ENCODE data around the gene DOC2A.
"Not testable (repeated sequence)": the region's sequence is repeated elsewhere in the genome, so short reads cannot be mapped to it uniquely, and the experiment has no call there.

The DOC2A gene

GRCh38 chr16:30010844-30011713 lies at the start of gene DOC2A:
Gene DOC2A (minus strand): TSS chr16:30011027. CDS start chr16:30010222, 805 bp downstream.
- DNase-seq (ENCODE audit: low read depth in 2 of 2), result no peak

- no peak for DNase-seq (ENCODE audit: low read depth in 2 of 2)
Measured at GRCh38 chr16:30060346-30060745, 49.5 kb upstream of the DOC2A start.

- DNase-seq (ENCODE audit: low read depth in 2 of 2), result peak; percentile 34 to 45
Measured at GRCh38 chr16:30054959-30055553, 44.2 kb upstream of the DOC2A start.

- DNase-seq (ENCODE audit: low read depth in 2 of 2), result no peak
Measured at GRCh38 chr16:30054451-30054850, 43.6 kb upstream of the DOC2A start.

- no peak for DNase-seq (ENCODE audit: low read depth in 2 of 2)
Measured at GRCh38 chr16:30053376-30054015, 42.7 kb upstream of the DOC2A start.

- peak; percentile 90 to 91 for DNase-seq (ENCODE audit: low read depth in 2 of 2)
Measured at GRCh38 chr16:30052671-30053372, 42.0 kb upstream of the DOC2A start.

GRCh38 chr16:30051518-30051917 lies 40.7 kb upstream of the DOC2A start:
- no peak for DNase-seq (ENCODE audit: low read depth in 2 of 2)

GRCh38 chr16:30049871-30050270 lies 39.0 kb upstream of the DOC2A start:
- no peak for DNase-seq (ENCODE audit: low read depth in 2 of 2)

GRCh38 chr16:30046588-30046987 lies 35.8 kb upstream of the DOC2A start:
- no peak for DNase-seq (ENCODE audit: low read depth in 2 of 2)

GRCh38 chr16:30046178-30046577 lies 35.4 kb upstream of the DOC2A start:
- DNase-seq (ENCODE audit: low read depth in 2 of 2), result no peak

- DNase-seq (ENCODE audit: low read depth in 2 of 2), result no peak
Measured at GRCh38 chr16:30041841-30042240, 31.0 kb upstream of the DOC2A start.

GRCh38 chr16:30040690-30041089 lies 29.9 kb upstream of the DOC2A start:
- not testable (repeated sequence) for DNase-seq (ENCODE audit: low read depth in 2 of 2)

- no peak for DNase-seq (ENCODE audit: low read depth in 2 of 2)
Measured at GRCh38 chr16:30040221-30040620, 29.4 kb upstream of the DOC2A start.

GRCh38 chr16:30033270-30033669 lies 22.4 kb upstream of the DOC2A start:
- no peak for DNase-seq (ENCODE audit: low read depth in 2 of 2)

- DNase-seq (ENCODE audit: low read depth in 2 of 2), result peak in 1 of 2 donors; percentile 40
Measured at GRCh38 chr16:30032083-30032819, 21.4 kb upstream of the DOC2A start.

- DNase-seq (ENCODE audit: low read depth in 2 of 2), result no peak
Measured at GRCh38 chr16:30031477-30031918, 20.7 kb upstream of the DOC2A start.

- no peak for DNase-seq (ENCODE audit: low read depth in 2 of 2)
Measured at GRCh38 chr16:30030841-30031413, 20.1 kb upstream of the DOC2A start, which contains the start of gene TLCD3B. Gene TLCD3B (minus strand): TSS chr16:30031271. CDS start chr16:30030527, 744 bp downstream.

GRCh38 chr16:30030011-30030685 lies 19.3 kb upstream of the DOC2A start:
- no peak for DNase-seq (ENCODE audit: low read depth in 2 of 2)

- DNase-seq (ENCODE audit: low read depth in 2 of 2), result no peak
Measured at GRCh38 chr16:30028438-30029076, 17.7 kb upstream of the DOC2A start.

Measured in stimulated activated CD8-positive, alpha-beta memory T cell treated with anti-CD3 and anti-CD28 coated beads, Interleukin-15, amount 100 ng/mL, for 48 hours (primary cell).